ENCODE results near the gene PAGE2.
"Not testable (repeated sequence)": the region's sequence is repeated elsewhere in the genome, so short reads cannot be mapped to it uniquely, and the experiment has no call there.

The PAGE2 gene

GRCh38 chrX:55088795-55089489, at the start of gene PAGE2:
Gene PAGE2 (plus strand): TSS chrX:55089018. CDS start chrX:55090021, 1,003 bp downstream.
- no peak within 1 kb of the TSS for H3K9ac ChIP-seq (ENCODE audit: low read length in 5 of 5)

GRCh38 chrX:55039471-55039870, 49.3 kb upstream of the PAGE2 start:
- H3K9me3 ChIP-seq (ENCODE audit: control insufficient read depth in 5 of 5, low read length in 5 of 5) = peaks cover 0 to 4% (median 0%) of the 10 kb centered on the region in 5 donors
- no peak overlapping the region for H3K9ac ChIP-seq (ENCODE audit: low read length in 5 of 5)
- H3K27me3 ChIP-seq (ENCODE audit: control insufficient read depth in 5 of 5, insufficient read depth in 4 of 5, low read length in 5 of 5) = no peaks in the 10 kb centered on the region
- H3K27ac ChIP-seq (ENCODE audit: low read depth, low read length) = no peak overlapping the region
- no peak overlapping the region for H3K4me3 ChIP-seq (ENCODE audit: low read depth in 1 of 5, low read length in 5 of 5)
- no peaks in the 10 kb centered on the region for H3K36me3 ChIP-seq (ENCODE audit: control insufficient read depth in 5 of 5, insufficient read depth in 5 of 5, low read length in 5 of 5)
- H3K4me1 ChIP-seq (ENCODE audit: control insufficient read depth in 5 of 5, insufficient read depth in 5 of 5, low read length in 5 of 5) = no peaks in the 10 kb centered on the region

More at GRCh38 chrX:55088795-55089489, at the start of gene PAGE2:
- no peak within 1 kb of the TSS for H3K27ac ChIP-seq (ENCODE audit: low read depth, low read length)
- no peak within 1 kb of the TSS for H3K4me3 ChIP-seq (ENCODE audit: low read depth in 1 of 5, low read length in 5 of 5)
- H3K36me3 ChIP-seq (ENCODE audit: control insufficient read depth in 5 of 5, insufficient read depth in 5 of 5, low read length in 5 of 5) = no peaks in the 10 kb centered on the region
- H3K4me1 ChIP-seq (ENCODE audit: control insufficient read depth in 5 of 5, insufficient read depth in 5 of 5, low read length in 5 of 5) = no peaks in the 10 kb centered on the region
- peaks cover 0 to 10% (median 0%) of the 10 kb centered on the region in 5 donors for H3K27me3 ChIP-seq (ENCODE audit: control insufficient read depth in 5 of 5, insufficient read depth in 4 of 5, low read length in 5 of 5)
- peaks cover 0 to 6% (median 0%) of the 10 kb centered on the region in 5 donors for H3K9me3 ChIP-seq (ENCODE audit: control insufficient read depth in 5 of 5, low read length in 5 of 5)

- H3K27ac ChIP-seq (ENCODE audit: low read depth, low read length) = no peak overlapping the region
- no peaks in the 10 kb centered on the region for H3K36me3 ChIP-seq (ENCODE audit: control insufficient read depth in 5 of 5, insufficient read depth in 5 of 5, low read length in 5 of 5)
- H3K4me3 ChIP-seq (ENCODE audit: low read depth in 1 of 5, low read length in 5 of 5) = no peak overlapping the region
- no peaks in the 10 kb centered on the region for H3K4me1 ChIP-seq (ENCODE audit: control insufficient read depth in 5 of 5, insufficient read depth in 5 of 5, low read length in 5 of 5)
- H3K9me3 ChIP-seq (ENCODE audit: control insufficient read depth in 5 of 5, low read length in 5 of 5) = peaks cover 0 to 3% (median 0%) of the 10 kb centered on the region in 5 donors
- no peak overlapping the region for H3K9ac ChIP-seq (ENCODE audit: low read length in 5 of 5)
- no peaks in the 10 kb centered on the region for H3K27me3 ChIP-seq (ENCODE audit: control insufficient read depth in 5 of 5, insufficient read depth in 4 of 5, low read length in 5 of 5)
These were observed 47.3 kb upstream of the PAGE2 start for GRCh38 chrX:55041514-55041913.

GRCh38 chrX:55050599-55050998, 38.2 kb upstream of the PAGE2 start:
- H3K4me1 ChIP-seq (ENCODE audit: control insufficient read depth in 5 of 5, insufficient read depth in 5 of 5, low read length in 5 of 5); H3K36me3 ChIP-seq (ENCODE audit: control insufficient read depth in 5 of 5, insufficient read depth in 5 of 5, low read length in 5 of 5); H3K27me3 ChIP-seq (ENCODE audit: control insufficient read depth in 5 of 5, insufficient read depth in 4 of 5, low read length in 5 of 5); H3K9me3 ChIP-seq (ENCODE audit: control insufficient read depth in 5 of 5, low read length in 5 of 5); H3K9ac ChIP-seq (ENCODE audit: low read length in 5 of 5); H3K4me3 ChIP-seq (ENCODE audit: low read depth in 1 of 5, low read length in 5 of 5); H3K27ac ChIP-seq (ENCODE audit: low read depth, low read length): not testable (repeated sequence)

GRCh38 chrX:55056820-55057674, 31.8 kb upstream of the PAGE2 start:
- peak overlapping the region in 3 of 5 donors; percentile 27 to 36 (median 29) for H3K4me3 ChIP-seq (ENCODE audit: low read depth in 1 of 5, low read length in 5 of 5)
- H3K9ac ChIP-seq (ENCODE audit: low read length in 5 of 5) = no peak overlapping the region
- peaks cover 0 to 5% (median 0%) of the 10 kb centered on the region in 5 donors for H3K27me3 ChIP-seq (ENCODE audit: control insufficient read depth in 5 of 5, insufficient read depth in 4 of 5, low read length in 5 of 5)
- H3K4me1 ChIP-seq (ENCODE audit: control insufficient read depth in 5 of 5, insufficient read depth in 5 of 5, low read length in 5 of 5) = peaks cover 0 to 7% (median 0%) of the 10 kb centered on the region in 5 donors
- no peak overlapping the region for H3K27ac ChIP-seq (ENCODE audit: low read depth, low read length)
- H3K9me3 ChIP-seq (ENCODE audit: control insufficient read depth in 5 of 5, low read length in 5 of 5) = peaks cover 0 to 4% (median 0%) of the 10 kb centered on the region in 5 donors
- H3K36me3 ChIP-seq (ENCODE audit: control insufficient read depth in 5 of 5, insufficient read depth in 5 of 5, low read length in 5 of 5) = no peaks in the 10 kb centered on the region

GRCh38 chrX:55057675-55058249, 31.1 kb upstream of the PAGE2 start:
- H3K4me3 ChIP-seq (ENCODE audit: low read depth in 1 of 5, low read length in 5 of 5) = peak overlapping the region in 3 of 5 donors; percentile 27 to 36 (median 29)
- H3K36me3 ChIP-seq (ENCODE audit: control insufficient read depth in 5 of 5, insufficient read depth in 5 of 5, low read length in 5 of 5) = no peaks in the 10 kb centered on the region
- H3K4me1 ChIP-seq (ENCODE audit: control insufficient read depth in 5 of 5, insufficient read depth in 5 of 5, low read length in 5 of 5) = peaks cover 0 to 7% (median 0%) of the 10 kb centered on the region in 5 donors
- no peak overlapping the region for H3K27ac ChIP-seq (ENCODE audit: low read depth, low read length)
- H3K27me3 ChIP-seq (ENCODE audit: control insufficient read depth in 5 of 5, insufficient read depth in 4 of 5, low read length in 5 of 5) = peaks cover 0 to 5% (median 0%) of the 10 kb centered on the region in 5 donors
- H3K9ac ChIP-seq (ENCODE audit: low read length in 5 of 5) = no peak overlapping the region
- no peaks in the 10 kb centered on the region for H3K9me3 ChIP-seq (ENCODE audit: control insufficient read depth in 5 of 5, low read length in 5 of 5)

GRCh38 chrX:55067180-55067579, 21.6 kb upstream of the PAGE2 start:
- not testable (repeated sequence) for H3K27me3 ChIP-seq (ENCODE audit: control insufficient read depth in 5 of 5, insufficient read depth in 4 of 5, low read length in 5 of 5); H3K27ac ChIP-seq (ENCODE audit: low read depth, low read length); H3K4me3 ChIP-seq (ENCODE audit: low read depth in 1 of 5, low read length in 5 of 5); H3K9me3 ChIP-seq (ENCODE audit: control insufficient read depth in 5 of 5, low read length in 5 of 5); H3K9ac ChIP-seq (ENCODE audit: low read length in 5 of 5); H3K4me1 ChIP-seq (ENCODE audit: control insufficient read depth in 5 of 5, insufficient read depth in 5 of 5, low read length in 5 of 5); H3K36me3 ChIP-seq (ENCODE audit: control insufficient read depth in 5 of 5, insufficient read depth in 5 of 5, low read length in 5 of 5)

- H3K4me1 ChIP-seq (ENCODE audit: control insufficient read depth in 5 of 5, insufficient read depth in 5 of 5, low read length in 5 of 5) = no peaks in the 10 kb centered on the region
- H3K9ac ChIP-seq (ENCODE audit: low read length in 5 of 5) = no peak overlapping the region
- H3K36me3 ChIP-seq (ENCODE audit: control insufficient read depth in 5 of 5, insufficient read depth in 5 of 5, low read length in 5 of 5) = no peaks in the 10 kb centered on the region
- H3K9me3 ChIP-seq (ENCODE audit: control insufficient read depth in 5 of 5, low read length in 5 of 5) = peaks cover 0 to 4% (median 0%) of the 10 kb centered on the region in 5 donors
- peaks cover 0 to 11% (median 2%) of the 10 kb centered on the region in 5 donors for H3K27me3 ChIP-seq (ENCODE audit: control insufficient read depth in 5 of 5, insufficient read depth in 4 of 5, low read length in 5 of 5)
- H3K4me3 ChIP-seq (ENCODE audit: low read depth in 1 of 5, low read length in 5 of 5) = no peak overlapping the region
- H3K27ac ChIP-seq (ENCODE audit: low read depth, low read length) = no peak overlapping the region
These were observed 16.5 kb upstream of the PAGE2 start for GRCh38 chrX:55072286-55072685.

- no peak within 1 kb of the TSS for H3K27ac ChIP-seq (ENCODE audit: low read depth, low read length)
- H3K36me3 ChIP-seq (ENCODE audit: control insufficient read depth in 5 of 5, insufficient read depth in 5 of 5, low read length in 5 of 5) = no peaks in the 10 kb centered on the region
- no peak within 1 kb of the TSS for H3K4me3 ChIP-seq (ENCODE audit: low read depth in 1 of 5, low read length in 5 of 5)
- no peak within 1 kb of the TSS for H3K9ac ChIP-seq (ENCODE audit: low read length in 5 of 5)
- peaks cover 0 to 4% (median 0%) of the 10 kb centered on the region in 5 donors for H3K9me3 ChIP-seq (ENCODE audit: control insufficient read depth in 5 of 5, low read length in 5 of 5)
- H3K27me3 ChIP-seq (ENCODE audit: control insufficient read depth in 5 of 5, insufficient read depth in 4 of 5, low read length in 5 of 5) = peaks cover 0 to 11% (median 2%) of the 10 kb centered on the region in 5 donors
- no peaks in the 10 kb centered on the region for H3K4me1 ChIP-seq (ENCODE audit: control insufficient read depth in 5 of 5, insufficient read depth in 5 of 5, low read length in 5 of 5)
These were observed 13.9 kb upstream of the PAGE2 start, which contains the start of gene PAGE2B for GRCh38 chrX:55074851-55075467. Gene PAGE2B (plus strand): TSS chrX:55075030. CDS start chrX:55076042, 1,012 bp downstream.

Data from subcutaneous abdominal adipose tissue (tissue), 5 donors.